HL-60/S4 treated with retinoic acid at 250 ng/mL for 4 days and 3 days (cell line): ENCODE measurements around the gene KPNA3.

ENCODE experiments used
- in situ Hi-C: fragments of 300-500 bp; cut with MboI; formaldehyde crosslinking; loops from 2 replicates; pipeline ENCODE4 v1.7.0; 2022; ENCODE audit warnings: low sequenced_read_pairs

The KPNA3 gene

GRCh38 chr13:49679246-49679645 is 113.2 kb downstream of the KPNA3 start:
- in situ Hi-C loops, result no loop called here

- in situ Hi-C loops, result no loop called here
Observed at GRCh38 chr13:49678191-49678914, 114.1 kb downstream of the KPNA3 start.

- in situ Hi-C loops, result no loop called here
Observed at GRCh38 chr13:49676581-49677298, 115.7 kb downstream of the KPNA3 start.

GRCh38 chr13:49670828-49671227 is 121.7 kb downstream of the KPNA3 start:
- in situ Hi-C loops, result loop anchor here (25.0 kb wide), 1 partner anchor 1391 kb away; no protein-coding TSS in a partner anchor

GRCh38 chr13:49669735-49670309 is 122.7 kb downstream of the KPNA3 start:
- in situ Hi-C loops, result loop anchor here (25.0 kb wide), 1 partner anchor 1392 kb away; no protein-coding TSS in a partner anchor

GRCh38 chr13:49667773-49668172 is 124.7 kb downstream of the KPNA3 start:
- in situ Hi-C loops, result loop anchor here (25.0 kb wide), 1 partner anchor 1395 kb away; no protein-coding TSS in a partner anchor

GRCh38 chr13:49664606-49665005 is 127.9 kb downstream of the KPNA3 start:
- in situ Hi-C loops, result loop anchor here (25.0 kb wide), 1 partner anchor 1398 kb away; no protein-coding TSS in a partner anchor

- in situ Hi-C loops, result loop anchor here (10.0 to 25.0 kb wide), 2 partner anchors 188 to 1405 kb away; no protein-coding TSS in a partner anchor
Observed at GRCh38 chr13:49657241-49657641, 135.2 kb downstream of the KPNA3 start.

- in situ Hi-C loops, result loop anchor here (10.0 to 25.0 kb wide), 2 partner anchors 189 to 1406 kb away; no protein-coding TSS in a partner anchor
Observed at GRCh38 chr13:49655906-49656305, 136.6 kb downstream of the KPNA3 start.

- in situ Hi-C loops, result loop anchor here (10.0 to 25.0 kb wide), 2 partner anchors 191 to 1408 kb away; no protein-coding TSS in a partner anchor
Observed at GRCh38 chr13:49654011-49654410, 138.5 kb downstream of the KPNA3 start.

- in situ Hi-C loops, result loop anchor here (10.0 to 25.0 kb wide), 2 partner anchors 191 to 1409 kb away; no protein-coding TSS in a partner anchor
Observed at GRCh38 chr13:49653478-49653877, 139.0 kb downstream of the KPNA3 start.

GRCh38 chr13:49652355-49653305 is 139.9 kb downstream of the KPNA3 start:
- in situ Hi-C loops, result loop anchor here (10.0 to 25.0 kb wide), 2 partner anchors 192 to 1410 kb away; no protein-coding TSS in a partner anchor

GRCh38 chr13:49651570-49652354 is 140.7 kb downstream of the KPNA3 start:
- in situ Hi-C loops, result loop anchor here (10.0 to 25.0 kb wide), 2 partner anchors 193 to 1411 kb away; no protein-coding TSS in a partner anchor

- in situ Hi-C loops, result loop anchor here (10.0 to 25.0 kb wide), 2 partner anchors 195 to 1412 kb away; no protein-coding TSS in a partner anchor
Observed at GRCh38 chr13:49649963-49650312, 142.5 kb downstream of the KPNA3 start.
